Osteocyte (in vitro differentiated cells): Measurements from ENCODE around the gene DDA1. TPM values are rescaled to one million over a fixed set of nuclear protein-coding genes. Genes with fewer than 3 reads are reported as not detected.

Experiments used
- DNase-seq: peaks from one replicate; pipeline ENCODE4 v3.0.0; 2021; ENCODE audit warnings: mixed read lengths; ENCODE audit not compliant: unreplicated experiment; ENCODE audit errors: extremely low spot score
- H3K27ac Mint-ChIP-seq: one replicate; pipeline ENCODE4 v1.8.0; 2021; ENCODE audit warnings: mild to moderate bottlenecking, mixed read lengths; ENCODE audit not compliant: unreplicated experiment
- H3K27me3 Mint-ChIP-seq: one replicate; pipeline ENCODE4 v1.8.0; 2021; ENCODE audit warnings: mixed read lengths; ENCODE audit not compliant: unreplicated experiment
- H3K36me3 Mint-ChIP-seq: one replicate; pipeline ENCODE4 v1.8.0; 2021; ENCODE audit warnings: mixed read lengths; ENCODE audit not compliant: unreplicated experiment
- H3K4me1 Mint-ChIP-seq: one replicate; pipeline ENCODE4 v1.8.0; 2021; ENCODE audit warnings: mixed read lengths; ENCODE audit not compliant: unreplicated experiment
- H3K4me3 Mint-ChIP-seq: one replicate; pipeline ENCODE4 v1.8.0; 2021; ENCODE audit warnings: mild to moderate bottlenecking, moderate library complexity, mixed read lengths; ENCODE audit not compliant: unreplicated experiment
- H3K9me3 Mint-ChIP-seq: one replicate; pipeline ENCODE4 v1.8.0; 2021; ENCODE audit warnings: mixed read lengths; ENCODE audit not compliant: unreplicated experiment
- CTCF ChIP-seq: fragments of 200-600 bp; sonication (generic); IDR thresholded peaks from 2 replicates; pipeline ENCODE4 v1.5.0; 2021; ENCODE audit warnings: antibody characterized with exemption, mild to moderate bottlenecking, moderate library complexity
- total RNA-seq: library from RNA; stranded (reverse); gene quantifications from 2 replicates; pipeline ENCODE4 v1.2.1, GENCODE V29; 2021

The DDA1 gene
- total RNA-seq, 1 donor from 2014 or later = 50.0 TPM

DNA sequence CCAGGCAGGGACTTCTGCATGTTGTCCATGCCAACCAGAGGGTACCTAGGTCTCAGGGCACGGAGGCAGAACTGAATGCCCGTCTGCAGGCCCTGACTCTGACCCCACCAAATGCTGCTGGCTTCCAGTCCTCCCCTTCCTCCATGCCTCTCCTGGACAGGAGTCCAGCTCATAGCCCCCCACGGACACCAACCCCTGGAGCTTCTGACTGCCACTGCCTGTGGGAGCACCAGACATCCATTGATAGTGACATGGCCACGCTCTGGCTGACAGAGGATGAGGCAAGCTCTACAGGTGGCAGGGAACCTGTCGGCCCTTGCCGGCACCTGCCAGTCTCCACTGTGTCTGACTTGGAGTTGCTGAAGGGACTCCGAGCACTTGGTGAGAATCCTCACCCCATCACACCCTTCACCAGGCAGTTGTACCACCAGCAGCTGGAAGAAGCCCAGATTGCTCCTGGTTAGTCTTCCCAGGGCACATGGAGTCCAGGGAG, 25.8 kb upstream of the DDA1 start:
- Mint-ChIP-seq H3K4me1 (peaks cover 3% of the 10 kb centered on the region), H3K36me3 (no peaks in the 10 kb centered on the region), H3K27ac (no peak overlapping the region), H3K4me3 (no peak overlapping the region), H3K9me3 (no peaks in the 10 kb centered on the region), H3K27me3 (no peaks in the 10 kb centered on the region)
- TF ChIP-seq CTCF = no peak
- no peak for DNase-seq

- Mint-ChIP-seq H3K27me3 (no peaks in the 10 kb centered on the region), H3K4me3 (no peak overlapping the region), H3K36me3 (no peaks in the 10 kb centered on the region), H3K4me1 (peaks cover 6% of the 10 kb centered on the region), H3K9me3 (no peaks in the 10 kb centered on the region), H3K27ac (no peak overlapping the region)
- no peak for TF ChIP-seq CTCF
- DNase-seq = no peak
Observed at GRCh38 chr19:17285415-17286135, 23.8 kb upstream of the DDA1 start.

GRCh38 chr19:17286263-17286662, 23.1 kb upstream of the DDA1 start:
- TF ChIP-seq CTCF = no peak
- Mint-ChIP-seq H3K36me3 (no peaks in the 10 kb centered on the region), H3K4me3 (no peak overlapping the region), H3K9me3 (no peaks in the 10 kb centered on the region), H3K27me3 (no peaks in the 10 kb centered on the region), H3K4me1 (peaks cover 6% of the 10 kb centered on the region), H3K27ac (no peak overlapping the region)
- DNase-seq = no peak

DNA sequence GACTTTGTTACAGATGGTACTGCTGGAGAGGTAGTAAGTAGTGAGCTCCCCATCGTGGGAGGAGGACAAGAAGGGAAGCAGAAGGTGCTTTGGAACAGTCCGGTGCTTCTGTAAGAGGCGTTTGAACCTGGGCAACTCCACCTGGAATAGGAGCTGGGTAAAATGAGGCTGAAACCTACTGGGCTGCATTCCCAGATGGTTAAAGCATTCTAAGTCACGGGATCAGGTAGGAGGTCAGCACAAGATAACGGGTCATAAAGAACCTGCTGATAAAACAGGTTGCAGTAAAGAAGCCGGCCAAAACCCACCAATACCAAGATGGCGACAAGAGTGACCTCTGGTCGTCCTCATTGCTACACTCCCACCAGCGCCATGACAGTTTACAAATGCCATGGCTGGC, 22.6 kb upstream of the DDA1 start:
- no peak for DNase-seq
- H3K9me3 Mint-ChIP-seq = no peaks in the 10 kb centered on the region
- no peak overlapping the region for H3K27ac Mint-ChIP-seq
- no peaks in the 10 kb centered on the region for H3K36me3 Mint-ChIP-seq
- H3K4me1 Mint-ChIP-seq = peaks cover 6% of the 10 kb centered on the region
- no peaks in the 10 kb centered on the region for H3K27me3 Mint-ChIP-seq
- TF ChIP-seq CTCF = no peak
- no peak overlapping the region for H3K4me3 Mint-ChIP-seq

- no peaks in the 10 kb centered on the region for H3K27me3 Mint-ChIP-seq
- H3K4me3 Mint-ChIP-seq = no peak overlapping the region
Observed at GRCh38 chr19:17289489-17289888, 19.9 kb upstream of the DDA1 start.

More at GRCh38 chr19:17289489-17289888, 19.9 kb upstream of the DDA1 start:
- peak; percentile 89 for DNase-seq
- H3K27ac Mint-ChIP-seq = no peak overlapping the region
- TF ChIP-seq CTCF = no peak
- peaks cover 10% of the 10 kb centered on the region for H3K4me1 Mint-ChIP-seq
- H3K9me3 Mint-ChIP-seq = no peaks in the 10 kb centered on the region
- no peaks in the 10 kb centered on the region for H3K36me3 Mint-ChIP-seq
